Measurements from ENCODE around the gene MUL1.

DNA sequence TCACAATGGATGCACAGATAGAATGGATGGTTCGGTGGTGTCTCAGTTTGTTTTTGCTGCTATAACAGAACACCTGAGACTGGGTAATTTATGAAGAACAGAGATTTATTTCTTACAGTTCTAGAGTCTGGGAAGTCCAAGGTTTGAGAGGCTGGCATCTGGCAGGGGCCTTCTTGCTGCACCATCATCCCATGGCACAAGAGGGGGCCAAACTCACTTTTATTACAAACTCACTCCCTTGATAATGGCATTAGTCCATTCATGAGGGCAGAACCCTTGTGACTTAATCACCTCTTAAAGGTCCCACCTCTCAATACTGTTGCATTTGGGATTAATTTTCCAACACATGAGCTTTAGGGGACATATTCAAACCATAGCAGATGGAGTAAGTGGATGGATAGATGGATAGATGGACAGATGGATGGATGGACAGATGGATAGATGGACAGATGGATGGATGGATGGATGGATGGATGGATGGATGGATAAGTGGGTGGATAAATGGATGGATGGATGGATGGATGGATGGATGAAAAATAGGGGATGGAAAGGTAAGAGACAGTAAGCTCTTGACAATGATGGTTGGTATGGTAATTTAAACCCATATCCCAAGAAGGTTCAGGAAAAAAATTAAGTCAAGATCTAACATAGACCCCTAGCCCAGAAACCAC is 38.4 kb downstream of the MUL1 start:
- TF ChIP-seq POLR2A (IDR thresholded peaks at IDR 0.05): no peak
- peak in 1 of 11 experiments; percentile 19 for TF ChIP-seq CTCF (IDR thresholded peaks at IDR 0.05 in 8 of 11, conservative IDR thresholded peaks at IDR 0.05 in 3 of 11)
- TF ChIP-seq POLR2AphosphoS5 (IDR thresholded peaks at IDR 0.05): no peak
